ENCODE results near the gene ANKMY2.
"Not testable (repeated sequence)": the region's sequence is repeated elsewhere in the genome, so short reads cannot be mapped to it uniquely, and the experiment has no call there.

The ANKMY2 gene

DNA sequence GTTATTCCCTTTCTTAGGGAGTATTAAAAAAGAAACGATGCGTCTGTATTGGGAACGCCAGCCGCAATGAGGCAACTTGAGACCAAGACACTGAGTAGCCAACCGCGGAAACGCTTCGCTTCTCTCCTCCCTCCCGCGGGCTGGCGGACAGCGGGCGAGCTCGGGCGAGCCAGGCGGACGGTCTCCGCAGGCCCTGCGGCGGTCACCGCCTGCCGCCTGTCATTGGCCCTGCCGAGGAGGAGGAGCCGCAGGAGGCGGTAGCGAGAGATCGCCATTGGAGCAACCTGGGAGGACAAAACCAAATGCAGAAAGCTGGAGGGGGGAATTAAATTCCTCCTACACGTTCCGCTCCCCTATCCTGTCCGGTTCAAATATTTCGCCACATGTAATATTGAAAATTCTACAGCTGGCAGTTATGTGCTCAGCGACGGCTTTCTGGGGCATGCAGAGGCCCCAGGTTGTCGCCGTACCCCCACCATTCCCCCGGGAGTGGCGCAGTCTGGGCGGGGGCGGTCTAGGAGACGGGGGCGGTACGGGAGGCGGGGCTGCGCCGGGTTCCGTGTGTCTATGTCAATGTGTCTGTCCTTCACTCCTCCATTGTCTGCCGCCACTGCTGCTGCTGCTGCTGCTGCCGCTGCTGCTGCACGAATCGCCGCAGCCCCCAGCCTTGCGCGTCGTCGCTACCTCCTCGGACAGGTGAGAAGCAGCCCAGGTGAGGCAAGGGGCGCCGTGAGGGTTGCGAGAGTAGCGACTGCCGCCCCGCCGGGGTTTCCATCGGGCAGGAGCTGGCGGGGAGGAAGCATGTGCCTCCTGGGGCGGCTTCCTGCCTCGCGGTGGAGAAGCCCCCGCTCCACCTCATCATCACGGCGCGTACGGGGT lies at the start of gene ANKMY2, which contains the start of gene BZW2:
ANKMY2 (minus strand) TSS at position 162 of the 879 bp plus-strand sequence. CDS start 181 bp downstream, outside the sequence.
BZW2 (plus strand) TSS at position 589 of the 879 bp plus-strand sequence. CDS start 19,263 bp downstream, outside the sequence.
- DNase-seq = peak; percentile 97

DNA sequence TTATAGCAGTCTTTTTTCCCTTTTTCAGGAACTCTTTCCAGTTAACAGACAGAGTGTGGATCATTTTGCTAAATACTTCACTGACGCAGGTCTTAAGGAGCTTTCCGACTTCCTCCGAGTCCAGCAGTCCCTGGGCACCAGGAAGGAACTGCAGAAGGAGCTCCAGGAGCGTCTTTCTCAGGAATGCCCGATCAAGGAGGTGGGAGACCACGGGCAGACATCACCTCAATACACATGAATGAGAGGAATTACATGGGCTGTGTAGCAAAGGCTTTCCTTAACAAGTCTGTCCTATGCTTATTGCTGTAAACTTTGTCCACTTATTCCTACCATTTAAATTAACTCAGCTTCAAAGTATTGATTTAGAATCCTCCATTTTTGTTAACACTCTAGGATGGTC lies 49.3 kb upstream of the ANKMY2 start:
- no peak for DNase-seq

DNA sequence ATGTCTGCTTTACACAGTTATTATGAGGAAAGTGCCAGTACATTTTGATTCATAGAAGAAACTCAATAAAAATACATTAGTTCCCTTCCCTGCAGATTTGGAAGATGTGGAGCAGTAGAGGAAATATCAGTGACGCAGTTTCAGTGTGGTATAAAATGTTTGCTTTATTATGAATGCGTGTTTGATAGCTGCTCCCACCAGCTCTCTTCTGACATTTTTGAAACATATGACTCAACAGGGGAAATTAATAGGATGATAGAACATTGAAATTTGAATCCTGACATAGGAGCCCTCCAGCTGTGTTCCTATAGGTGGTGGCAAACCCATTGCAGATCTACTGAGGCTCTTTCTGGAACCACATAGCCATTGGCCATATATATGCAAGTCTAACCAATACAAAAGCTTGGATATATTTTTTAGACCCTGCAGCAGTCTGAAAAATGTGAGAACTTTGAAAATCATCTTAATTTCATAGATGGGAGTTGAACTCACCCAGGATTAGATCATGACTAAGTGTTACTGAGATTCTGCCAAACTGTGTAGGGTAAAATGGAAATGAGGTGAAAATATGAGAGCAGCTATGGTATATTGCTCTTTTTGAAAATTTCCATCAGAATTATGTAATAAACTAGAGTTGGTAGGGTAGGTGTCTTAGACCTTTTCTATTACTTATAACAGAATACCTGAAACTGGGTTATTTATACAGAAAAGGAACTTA lies 48.2 kb upstream of the ANKMY2 start:
- no peak for DNase-seq

DNA sequence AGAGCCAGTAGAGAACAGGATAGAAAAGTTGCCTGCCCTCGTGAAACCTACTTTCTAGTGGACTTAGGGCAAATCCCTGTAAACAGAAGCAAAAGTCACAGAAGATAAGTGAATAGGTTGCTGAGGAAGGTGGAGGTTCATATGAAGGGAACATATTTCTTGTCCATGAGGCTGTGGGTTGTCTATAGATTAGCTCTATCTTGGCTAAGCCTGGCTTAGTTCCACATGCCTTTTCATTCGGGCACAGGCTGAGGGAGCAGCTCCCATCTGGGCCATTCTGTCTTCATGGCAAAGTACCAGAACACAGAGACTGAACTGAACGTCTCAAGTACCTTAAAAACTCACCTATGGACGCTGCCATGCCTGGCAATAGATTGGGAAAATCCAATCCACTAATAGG lies 45.7 kb upstream of the ANKMY2 start:
- no peak for DNase-seq

DNA sequence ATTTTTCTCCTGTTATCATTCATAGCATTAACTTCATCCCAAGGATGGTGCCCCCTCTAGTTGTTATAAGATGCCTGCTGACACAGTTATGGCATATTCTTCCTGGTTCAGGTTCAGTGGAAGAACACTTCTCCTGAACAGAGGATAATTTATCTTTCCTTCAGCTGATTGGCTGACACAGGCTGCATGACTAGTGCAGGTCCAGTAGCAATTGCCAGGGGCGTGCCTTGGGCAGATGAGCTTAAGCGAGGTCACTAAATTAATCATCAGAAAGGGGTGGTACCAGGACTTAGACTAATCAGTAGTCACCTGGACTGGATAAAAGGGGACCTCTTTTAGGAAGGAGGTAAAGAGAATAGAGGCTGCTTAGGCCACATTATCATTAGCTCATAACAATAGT lies 42.7 kb upstream of the ANKMY2 start:
- DNase-seq = no peak

DNA sequence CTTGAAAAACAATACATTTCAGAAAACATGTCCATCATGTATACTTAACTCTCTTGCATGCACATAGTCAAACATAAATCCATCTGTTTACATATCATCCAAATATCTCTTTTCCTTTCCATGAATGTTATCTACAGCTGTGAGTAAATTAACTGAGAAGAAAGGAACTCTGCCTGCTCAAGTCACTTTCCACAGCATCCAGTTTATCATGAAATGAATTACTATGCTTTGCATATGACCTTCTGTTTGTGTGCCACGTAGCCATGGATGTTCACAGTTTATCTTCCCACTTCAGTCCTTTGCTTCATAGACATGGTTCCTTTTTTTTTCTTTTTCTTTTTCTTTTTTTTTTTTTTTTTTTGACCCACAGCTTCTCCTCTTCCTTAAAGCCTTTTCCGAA lies 40.0 kb upstream of the ANKMY2 start:
- DNase-seq = no peak

DNA sequence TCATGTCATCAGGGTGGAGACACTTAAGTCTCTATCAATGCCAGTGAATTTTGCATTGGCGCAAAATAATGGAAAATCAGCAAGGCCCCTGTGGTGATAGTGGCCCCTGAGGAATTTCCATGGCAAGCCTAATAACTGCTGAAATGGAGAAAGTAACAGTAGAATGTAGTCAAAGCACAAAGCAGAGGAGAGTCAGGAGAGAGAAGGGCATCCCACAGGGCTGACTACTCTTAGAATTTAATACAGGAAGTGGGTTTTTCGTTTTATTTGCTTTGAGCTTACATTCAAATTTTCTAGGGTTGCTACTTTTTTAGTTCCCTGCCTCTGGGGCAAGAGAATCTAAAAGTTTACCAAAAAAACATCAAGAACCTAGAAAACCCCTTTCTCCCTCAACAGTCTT lies 39.4 kb upstream of the ANKMY2 start:
- no peak for DNase-seq

DNA sequence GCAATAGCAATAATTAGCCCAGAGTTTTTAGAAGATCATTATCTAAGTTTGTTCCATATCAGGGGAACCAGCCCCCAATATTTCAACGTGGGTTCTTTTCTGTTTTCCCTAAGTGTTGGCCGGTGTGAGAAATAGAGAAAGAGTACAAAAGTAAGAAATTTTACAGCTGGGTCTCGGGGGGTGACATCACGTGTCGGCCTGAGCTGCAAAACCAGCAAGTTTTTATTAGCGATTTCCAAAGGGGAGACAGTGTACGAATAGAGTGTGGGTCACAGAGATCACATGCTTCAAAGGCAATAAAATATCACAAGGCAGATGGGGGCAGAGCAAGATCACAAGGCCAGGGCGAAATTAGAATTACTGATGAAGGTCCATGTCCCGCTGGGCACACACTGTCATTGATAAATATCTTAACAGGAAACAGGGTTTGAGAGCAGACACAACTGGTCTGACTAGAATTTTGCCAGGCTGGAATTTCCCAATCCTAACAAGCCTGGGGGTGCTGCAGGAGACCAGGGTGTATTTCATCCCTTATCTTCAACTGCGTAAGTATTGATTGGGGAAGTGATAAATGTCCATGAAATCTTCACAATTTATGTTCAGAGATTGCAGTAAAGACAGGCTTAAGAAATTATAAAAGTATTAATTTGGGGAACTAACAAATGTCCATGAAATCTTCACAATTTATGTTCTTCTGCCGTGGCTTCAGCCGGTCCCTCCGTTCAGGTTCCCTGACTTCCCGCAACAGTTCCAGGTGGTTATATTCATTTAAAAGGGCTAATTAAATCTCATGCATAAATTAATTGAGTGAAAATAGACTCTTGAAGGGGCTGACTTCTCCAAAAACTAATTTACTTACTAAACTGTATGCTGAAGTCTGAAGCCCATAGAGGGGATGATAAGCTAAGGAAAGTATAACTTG lies 33.4 kb upstream of the ANKMY2 start:
- not testable (repeated sequence) for DNase-seq

DNA sequence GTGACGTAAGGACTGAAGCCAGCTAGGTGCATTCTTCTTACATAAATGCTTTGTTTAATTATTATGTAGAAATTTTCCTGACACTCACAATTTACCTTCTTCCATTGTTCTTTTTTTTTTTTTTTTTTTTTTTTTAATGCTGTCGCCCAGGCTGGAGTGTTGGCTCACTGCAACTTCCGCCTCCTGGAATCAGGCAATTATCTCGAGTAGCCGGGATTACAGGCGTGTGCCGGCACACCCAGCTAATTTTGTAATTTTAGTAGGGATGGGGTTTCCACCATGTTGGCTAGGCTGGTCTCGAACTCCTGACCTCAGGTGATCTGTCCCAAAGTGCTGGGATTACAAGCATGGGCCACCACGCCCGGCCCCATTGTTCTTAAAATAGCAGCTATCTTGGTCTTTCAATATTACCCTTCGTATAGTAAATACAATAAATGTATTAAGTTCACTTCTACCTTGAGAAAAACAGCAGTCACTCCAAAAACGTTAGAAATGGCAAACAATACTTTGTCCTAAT lies 32.5 kb upstream of the ANKMY2 start:
- DNase-seq = no peak

DNA sequence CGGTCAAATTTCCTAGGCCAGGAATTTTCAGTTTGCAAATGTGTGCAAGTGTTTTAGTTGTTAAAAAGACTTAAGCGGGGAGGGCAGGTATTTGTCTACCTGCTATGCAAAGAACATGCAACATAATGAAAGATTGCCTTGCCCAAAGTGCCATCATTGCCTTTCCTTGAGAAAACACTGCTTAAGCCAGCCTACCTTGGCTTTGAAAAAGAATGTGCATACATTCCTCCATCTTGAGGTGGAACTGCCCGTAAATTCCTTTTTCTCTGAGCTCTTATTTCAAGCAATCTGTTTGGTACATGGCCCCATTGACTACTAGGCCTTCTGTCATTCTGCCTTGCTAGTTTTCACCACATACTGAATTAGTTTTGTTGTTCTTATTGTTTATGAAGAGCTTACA lies 29.7 kb upstream of the ANKMY2 start:
- DNase-seq = no peak

DNA sequence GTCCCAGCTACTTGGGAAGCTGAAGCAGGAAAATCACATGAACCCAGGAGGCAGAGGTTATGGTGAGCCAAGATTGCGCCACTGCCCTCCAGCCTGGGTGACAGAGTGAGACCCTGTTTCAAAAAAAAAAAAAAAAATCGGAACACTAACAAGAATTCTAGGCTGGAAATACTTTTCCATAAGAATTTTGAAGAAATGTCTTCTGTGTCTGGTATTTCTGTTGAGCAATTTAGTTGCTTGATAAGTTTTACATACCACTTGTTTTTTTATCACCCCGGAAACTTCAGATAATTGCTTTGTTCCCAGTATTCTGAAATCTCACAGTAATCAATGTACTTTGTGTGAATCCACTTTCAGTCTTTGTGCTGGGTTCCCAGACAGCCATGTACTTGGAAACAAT lies 26.3 kb upstream of the ANKMY2 start:
- DNase-seq = no peak

DNA sequence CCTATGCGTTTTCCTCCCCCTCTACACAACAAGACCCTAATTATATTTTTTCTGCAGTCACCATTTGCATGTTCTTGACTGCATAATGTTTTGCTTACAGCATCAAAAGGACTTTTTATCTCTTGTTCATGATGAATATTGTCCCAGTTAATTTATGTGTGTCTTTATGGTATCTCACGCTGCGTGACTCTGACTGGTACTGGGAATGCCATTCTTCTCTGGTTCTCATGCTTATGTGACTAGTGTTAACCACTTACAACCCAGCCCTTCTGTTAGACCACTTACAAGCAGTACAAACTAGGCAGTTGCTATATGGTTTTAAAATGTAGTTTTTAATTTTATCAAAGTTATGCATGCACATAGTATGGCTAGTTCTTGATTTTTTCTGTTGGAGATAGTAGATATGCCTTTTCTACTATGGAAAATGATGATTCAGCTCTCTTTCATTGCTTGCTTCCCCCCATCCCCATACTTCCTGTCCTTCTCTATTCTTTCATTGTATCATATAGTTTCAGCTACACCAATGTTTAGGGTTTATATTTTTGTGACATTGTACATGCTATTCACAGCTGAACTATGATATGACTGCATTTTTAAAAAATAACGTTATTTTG lies 25.3 kb upstream of the ANKMY2 start:
- no peak for DNase-seq

DNA sequence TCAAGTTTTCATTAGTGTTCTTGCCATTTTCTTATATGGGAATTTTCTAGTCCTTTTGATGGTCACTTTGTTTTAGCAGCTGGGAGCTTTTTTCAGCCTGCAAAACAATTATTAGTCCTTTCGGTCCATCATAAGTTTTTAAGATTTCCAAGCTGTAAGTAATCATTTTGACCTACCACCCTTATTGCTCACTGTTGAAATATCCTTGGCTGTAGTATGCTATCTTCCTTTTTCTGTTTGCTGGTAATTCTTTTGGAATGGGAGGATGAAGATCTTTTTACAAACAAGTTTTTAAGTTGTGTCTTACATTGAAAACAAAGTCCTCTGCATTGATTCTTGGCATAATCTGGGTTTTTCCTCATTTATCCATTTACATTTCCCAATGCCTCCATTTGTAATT lies 24.5 kb upstream of the ANKMY2 start:
- DNase-seq = no peak

DNA sequence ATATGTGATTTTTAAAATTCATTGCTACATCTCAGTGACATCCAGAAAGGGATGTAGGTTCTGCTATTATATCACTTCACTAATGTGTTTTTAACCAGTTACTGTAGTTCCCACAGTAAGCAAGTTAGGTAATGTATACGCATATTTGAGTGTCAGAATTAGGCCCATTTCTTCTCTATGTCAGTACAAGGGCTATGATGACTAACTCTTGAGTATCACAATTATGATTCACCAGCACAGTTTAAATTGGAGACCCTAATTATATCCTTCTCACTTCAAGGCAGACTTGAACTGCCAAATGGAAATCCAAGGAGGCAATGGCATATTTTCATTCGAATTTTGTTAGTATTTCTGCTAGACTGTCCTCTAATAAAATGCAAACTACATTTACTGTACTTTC lies 24.0 kb upstream of the ANKMY2 start:
- DNase-seq = no peak

DNA sequence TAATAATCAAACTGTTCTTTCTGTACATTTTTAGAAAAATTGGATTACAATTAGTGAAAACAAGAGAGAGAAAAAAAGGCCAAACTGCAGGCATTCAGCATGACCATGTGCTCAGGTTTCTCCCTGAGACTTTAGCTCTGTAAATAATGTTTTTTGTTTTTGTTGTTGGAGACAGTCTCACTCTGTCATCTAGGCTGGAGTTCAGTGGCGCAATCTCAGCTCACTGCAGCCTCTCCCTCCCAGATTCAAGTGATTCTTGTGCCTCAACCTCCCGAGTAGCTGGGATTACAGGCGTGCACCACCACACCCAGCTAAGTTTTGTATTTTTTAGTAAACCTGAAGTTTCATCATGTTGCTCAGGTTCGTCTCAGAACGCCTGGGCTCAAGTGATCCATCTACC lies 23.4 kb upstream of the ANKMY2 start:
- DNase-seq = no peak

DNA sequence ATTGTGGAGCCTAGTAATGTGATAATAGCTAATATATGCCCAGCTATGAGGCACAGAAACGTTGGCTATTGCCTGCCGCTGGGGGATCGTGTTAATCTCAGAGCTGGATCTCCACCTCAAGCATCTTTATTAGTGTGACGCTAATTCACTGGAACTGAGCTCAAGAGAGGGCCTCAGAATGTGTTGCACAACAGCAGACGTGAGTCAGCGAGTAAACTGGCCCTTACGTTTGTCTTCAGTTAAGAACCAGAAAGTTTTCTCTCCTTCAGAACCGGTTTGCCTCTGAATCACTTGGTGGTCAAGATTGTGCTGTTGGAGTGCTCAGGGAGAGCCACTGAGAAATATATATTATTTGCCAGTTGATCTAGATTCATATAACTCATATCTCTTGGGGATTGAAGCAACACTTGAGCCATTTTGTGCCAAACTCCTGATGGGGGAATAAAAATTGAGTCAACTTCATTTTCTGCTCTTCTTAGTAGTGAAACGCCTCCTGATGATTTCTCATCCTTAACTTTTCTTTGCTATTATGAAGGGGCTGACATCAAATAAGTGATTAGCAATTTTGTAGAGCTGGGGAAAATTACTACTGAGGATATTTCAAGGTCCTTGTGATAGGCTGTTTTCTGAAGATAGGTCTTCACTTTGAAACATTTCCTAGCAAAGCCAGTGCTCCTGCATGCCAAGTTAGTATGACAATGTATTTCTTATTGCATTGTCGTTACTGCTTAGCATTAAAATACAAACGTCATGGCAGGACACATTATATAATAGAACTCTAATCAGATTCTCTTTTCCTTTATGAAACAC lies 22.7 kb upstream of the ANKMY2 start:
- DNase-seq = no peak

DNA sequence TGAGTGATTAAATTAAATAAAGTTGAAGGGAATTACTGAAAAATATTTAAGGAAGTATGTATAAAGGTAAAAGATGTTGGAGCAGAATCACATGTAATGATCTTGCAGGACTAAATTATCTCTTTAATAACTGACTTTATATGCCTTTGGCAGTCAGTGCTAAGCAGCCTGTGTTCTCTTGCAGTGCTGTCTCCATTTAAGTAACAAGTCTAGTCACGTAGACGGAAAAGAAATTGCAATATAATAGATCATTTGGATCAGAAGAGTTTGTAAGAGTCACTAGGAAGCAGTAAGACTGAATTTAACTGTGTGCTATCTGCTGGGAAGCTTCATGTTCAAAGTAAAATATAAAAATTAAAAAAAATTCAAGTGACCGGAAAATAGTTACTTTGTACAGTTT lies 21.8 kb upstream of the ANKMY2 start:
- DNase-seq = no peak

DNA sequence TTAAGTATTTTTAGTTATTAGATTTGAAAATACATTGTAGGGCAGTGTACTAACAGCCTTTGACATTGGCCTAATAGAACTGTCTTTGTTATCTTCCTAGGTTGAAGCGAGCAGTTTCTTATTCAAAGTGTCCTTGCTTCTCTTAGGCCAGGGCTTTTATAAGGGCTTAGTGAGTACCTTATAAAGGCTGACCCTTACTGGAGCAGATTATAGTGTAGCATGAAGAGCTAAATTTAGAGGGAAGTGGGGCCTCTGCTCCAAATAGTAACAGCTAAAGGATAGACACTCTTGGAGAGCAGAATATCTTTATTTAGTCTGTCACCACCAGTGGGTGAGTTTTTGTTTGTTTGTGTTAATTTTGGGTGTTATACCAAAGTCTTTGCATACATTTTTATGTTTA lies 16.4 kb upstream of the ANKMY2 start:
- DNase-seq = no peak

DNA sequence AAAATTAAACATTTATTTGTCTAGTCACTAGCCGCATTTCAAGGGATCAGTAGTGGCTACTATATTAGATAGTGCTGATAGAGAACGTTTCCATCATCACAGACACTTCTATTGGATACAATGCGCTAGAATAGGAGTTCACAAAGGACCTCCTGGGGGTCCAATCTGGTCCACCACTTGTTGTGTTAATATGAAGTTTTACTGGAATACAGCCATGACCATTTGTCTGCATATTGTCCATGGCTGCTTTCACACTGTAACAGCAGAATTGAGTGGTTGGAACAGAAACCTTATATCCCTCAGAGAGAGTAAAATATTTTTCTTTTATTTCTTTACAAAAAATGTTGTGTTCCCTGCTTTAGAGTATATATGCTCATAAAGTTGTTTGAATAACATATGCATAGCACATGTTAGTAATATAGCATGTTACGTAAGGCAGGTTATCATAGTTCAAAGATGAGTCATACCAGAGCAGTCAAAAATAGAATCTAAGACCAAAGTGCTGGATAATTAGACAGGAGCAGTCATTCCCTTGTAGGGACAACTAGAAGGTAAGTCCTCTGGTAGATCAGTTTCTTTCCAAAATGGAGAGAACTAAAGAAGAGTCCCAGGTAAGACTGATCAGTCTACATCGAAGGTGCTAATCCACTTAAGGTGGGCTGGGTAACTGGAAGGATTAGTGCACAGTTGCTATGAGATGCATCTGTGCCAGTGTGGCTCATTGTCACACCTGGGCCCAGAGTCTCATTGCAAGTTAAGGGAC lies 15.3 kb upstream of the ANKMY2 start:
- peak; percentile 66 for DNase-seq

DNA sequence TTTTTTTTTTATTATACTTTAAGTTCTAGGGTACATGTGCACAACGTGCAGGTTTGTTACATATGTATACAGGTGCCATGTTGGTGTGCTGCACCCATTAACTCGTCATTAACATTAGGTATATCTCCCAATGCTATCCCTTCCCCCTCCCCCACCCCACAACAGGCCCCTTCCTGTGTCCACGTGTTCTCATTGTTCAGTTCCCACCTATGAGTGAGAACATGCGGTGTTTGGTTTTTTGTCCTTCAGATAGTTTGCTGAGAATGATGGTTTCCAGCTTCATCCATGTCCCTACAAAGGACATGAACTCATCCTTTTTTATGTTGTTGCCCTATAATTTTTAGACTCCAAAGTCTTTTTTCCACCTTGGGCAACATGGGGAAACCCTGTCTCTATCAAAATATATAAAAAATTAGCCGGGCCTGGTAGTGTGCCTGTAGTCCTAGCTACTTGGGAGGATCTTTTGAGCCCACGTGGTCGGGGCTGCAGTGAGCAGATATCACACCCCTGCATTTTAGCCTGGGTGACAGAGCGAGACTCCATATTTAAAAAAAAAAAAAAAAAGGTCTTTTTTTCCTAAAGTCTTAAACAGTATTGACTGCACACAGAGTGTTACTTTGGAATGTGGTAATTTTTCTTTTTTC lies 14.4 kb upstream of the ANKMY2 start:
- DNase-seq = not testable (repeated sequence)
